ENCODE measurements around the gene SP6.
A peak's percentile ranks its signal among the peaks of the same experiment; 100 is the strongest.

The SP6 gene

DNA sequence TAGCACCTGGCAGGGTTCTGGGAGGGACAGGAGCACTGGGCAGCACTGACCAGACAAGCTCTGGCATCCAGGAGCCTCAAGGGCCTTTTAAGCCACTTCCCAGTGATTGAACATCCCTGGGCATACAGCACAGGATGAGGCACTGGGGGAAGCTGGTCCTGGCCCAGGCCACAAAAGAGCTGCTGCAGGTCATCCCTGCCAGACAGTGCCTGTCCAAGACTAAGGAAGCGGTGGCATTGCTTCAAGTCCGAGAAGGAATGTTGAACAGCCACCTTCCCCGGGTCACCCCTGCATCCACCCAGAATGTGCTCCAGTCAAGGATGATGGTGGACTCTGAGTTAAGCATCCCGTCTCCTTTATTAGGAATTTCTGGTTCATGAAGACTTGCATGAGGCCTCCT is 28.2 kb downstream of the SP6 start:
- TF ChIP-seq, protein P1, sequence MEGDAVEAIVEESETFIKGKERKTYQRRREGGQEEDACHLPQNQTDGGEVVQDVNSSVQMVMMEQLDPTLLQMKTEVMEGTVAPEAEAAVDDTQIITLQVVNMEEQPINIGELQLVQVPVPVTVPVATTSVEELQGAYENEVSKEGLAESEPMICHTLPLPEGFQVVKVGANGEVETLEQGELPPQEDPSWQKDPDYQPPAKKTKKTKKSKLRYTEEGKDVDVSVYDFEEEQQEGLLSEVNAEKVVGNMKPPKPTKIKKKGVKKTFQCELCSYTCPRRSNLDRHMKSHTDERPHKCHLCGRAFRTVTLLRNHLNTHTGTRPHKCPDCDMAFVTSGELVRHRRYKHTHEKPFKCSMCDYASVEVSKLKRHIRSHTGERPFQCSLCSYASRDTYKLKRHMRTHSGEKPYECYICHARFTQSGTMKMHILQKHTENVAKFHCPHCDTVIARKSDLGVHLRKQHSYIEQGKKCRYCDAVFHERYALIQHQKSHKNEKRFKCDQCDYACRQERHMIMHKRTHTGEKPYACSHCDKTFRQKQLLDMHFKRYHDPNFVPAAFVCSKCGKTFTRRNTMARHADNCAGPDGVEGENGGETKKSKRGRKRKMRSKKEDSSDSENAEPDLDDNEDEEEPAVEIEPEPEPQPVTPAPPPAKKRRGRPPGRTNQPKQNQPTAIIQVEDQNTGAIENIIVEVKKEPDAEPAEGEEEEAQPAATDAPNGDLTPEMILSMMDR (IDR thresholded peaks at IDR 0.05; ENCODE audit: control insufficient read depth, extremely low read depth, insufficient read depth) = no peak
- no peak overlapping the region for H3K4me3 ChIP-seq (ENCODE audit: low read depth, low read length)
- no peak for DNase-seq (ENCODE audit: low read depth)

DNA sequence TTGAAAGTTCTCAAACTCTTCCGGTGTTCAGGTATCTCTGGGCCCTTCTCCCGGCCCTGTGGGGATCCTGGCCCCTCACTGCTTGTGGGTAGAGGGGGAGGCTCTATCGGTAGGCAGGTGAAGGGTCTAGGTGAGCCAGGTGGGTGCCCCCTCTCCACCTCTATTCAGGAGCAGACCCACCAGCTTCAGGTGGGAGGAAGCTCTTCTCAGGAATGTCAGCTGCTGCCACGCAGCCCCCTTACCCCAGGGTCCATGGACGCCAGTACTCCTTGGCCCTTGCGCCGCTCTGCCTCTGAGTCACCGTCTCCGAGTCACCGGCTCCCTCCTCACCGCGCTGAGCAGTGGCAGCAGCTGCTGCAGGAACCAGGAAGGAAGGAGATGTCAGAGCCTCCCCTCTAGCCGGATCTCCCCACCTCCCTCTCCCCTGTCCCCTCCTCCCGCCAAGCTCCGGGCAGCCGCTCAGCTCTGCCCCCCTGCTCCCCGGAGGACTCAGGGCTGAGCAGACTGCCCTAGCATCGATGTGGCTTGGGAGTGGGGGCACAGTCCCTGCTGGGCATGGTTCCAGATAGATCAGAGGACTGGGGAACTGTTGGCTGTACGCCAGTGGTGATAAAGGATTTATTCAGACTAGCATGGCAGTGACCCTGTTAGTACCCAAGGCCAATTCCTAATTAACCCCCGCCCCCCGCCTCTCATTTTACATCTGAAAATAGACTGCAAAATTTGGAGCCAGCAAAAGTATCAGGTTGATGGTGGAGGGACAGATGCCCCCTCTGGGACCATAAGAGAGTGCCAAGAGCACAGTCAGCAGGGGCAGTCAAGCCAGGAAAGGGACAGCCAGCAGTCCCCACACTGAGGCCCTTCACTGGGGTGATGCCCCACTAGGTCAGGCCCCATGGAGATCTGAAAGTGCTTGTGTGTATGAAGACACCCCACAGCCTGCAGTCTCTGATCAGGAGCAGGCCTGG is 29.3 kb downstream of the SP6 start, which contains the start of gene OSBPL7:
OSBPL7 (minus strand) TSS at position 371 of the 968 bp plus-strand sequence. CDS start 1,516 bp downstream, outside the sequence.
- no peak for DNase-seq (ENCODE audit: low read depth)
- TF ChIP-seq, protein P1 (IDR thresholded peaks at IDR 0.05; ENCODE audit: control insufficient read depth, extremely low read depth, insufficient read depth) = peak; percentile 13; the same call in 1 of the 2 replicates
- peak within 1 kb of the TSS; percentile 40 for H3K4me3 ChIP-seq (ENCODE audit: low read depth, low read length)

DNA sequence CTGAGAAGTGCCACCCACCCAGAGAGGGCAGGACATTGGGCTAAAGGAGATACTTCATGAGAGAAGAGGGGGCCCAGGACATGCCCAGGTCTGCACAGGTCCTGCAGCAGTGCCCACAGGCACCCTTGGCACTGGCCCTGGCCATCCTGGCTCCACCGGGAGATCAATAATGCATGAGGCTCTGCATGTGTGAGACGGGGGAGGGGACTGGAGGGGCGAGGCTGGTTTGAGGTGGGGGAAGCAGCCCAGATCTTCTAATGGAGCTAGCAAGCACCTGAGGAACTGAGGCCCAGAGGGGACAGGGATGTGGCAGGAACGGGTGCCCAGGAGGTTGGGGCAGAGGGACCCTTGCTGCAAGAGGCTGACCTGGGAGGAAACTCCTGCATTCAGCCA is 29.9 kb downstream of the SP6 start:
- peak overlapping the region; percentile 40 for H3K4me3 ChIP-seq (ENCODE audit: low read depth, low read length)
- DNase-seq (ENCODE audit: low read depth) = no peak
- TF ChIP-seq, protein P1 (IDR thresholded peaks at IDR 0.05; ENCODE audit: control insufficient read depth, extremely low read depth, insufficient read depth) = no peak

DNA sequence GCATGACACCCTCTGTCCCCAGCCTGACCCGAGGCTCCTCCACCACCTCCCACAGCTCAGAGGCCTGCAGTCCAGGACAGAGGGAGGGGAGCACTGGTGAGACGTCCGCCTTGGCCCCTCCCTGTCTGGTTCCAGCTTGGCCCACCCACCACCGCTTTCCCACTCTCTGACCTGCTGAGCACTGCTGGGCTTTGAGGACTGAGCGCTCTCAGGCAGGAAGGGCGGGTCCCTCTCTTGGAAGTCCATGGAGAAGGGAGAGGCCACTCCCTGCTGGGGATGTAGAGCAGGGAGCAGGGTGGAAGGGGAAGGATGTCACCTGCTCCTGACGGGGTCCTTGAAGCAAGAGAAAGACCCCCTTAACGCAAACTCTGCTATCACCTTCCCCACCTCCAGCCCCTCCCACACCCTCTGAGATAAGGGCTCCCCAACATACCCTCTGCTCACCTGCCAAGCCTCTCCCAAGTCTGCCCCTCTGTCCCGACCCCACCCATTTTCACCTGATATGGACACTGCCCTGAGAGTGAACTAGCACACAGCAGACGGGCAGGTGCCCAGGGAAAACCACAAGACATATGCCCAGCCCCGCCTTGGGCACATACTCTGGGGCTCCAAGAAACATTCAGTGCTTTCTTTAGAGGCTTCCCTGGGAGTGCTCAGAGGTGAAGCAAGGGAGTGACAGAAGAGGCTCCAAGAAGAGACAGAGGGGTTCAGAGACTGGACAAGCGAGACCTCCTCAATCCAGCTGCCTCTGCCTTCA is 30.8 kb downstream of the SP6 start:
- DNase-seq (ENCODE audit: low read depth) = no peak

DNA sequence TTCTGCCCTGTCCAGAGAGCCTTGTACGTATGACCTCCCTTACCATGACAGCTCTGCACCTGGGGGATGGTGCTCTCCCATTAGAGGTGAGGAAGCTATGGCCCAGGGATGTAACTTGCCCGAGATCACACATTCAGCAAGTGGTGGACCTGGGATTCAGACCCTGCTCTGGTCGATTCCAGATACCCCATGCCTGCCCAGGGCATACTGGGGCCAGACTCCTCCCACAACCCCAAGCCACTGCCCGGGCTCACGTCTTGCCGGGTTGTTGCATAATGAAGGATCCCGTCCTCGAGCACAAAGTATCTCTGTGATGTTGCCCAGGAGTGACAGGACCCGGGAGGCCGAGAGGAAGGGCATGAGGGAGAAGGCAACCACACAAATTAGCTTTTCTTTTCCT is 31.5 kb downstream of the SP6 start:
- no peak for DNase-seq (ENCODE audit: low read depth)
- H3K4me3 ChIP-seq (ENCODE audit: low read depth, low read length) = no peak overlapping the region
- TF ChIP-seq, protein P1 (IDR thresholded peaks at IDR 0.05; ENCODE audit: control insufficient read depth, extremely low read depth, insufficient read depth) = no peak

More for the DNA sequence above, 30.8 kb downstream of the SP6 start:
- no peak overlapping the region for H3K4me3 ChIP-seq (ENCODE audit: low read depth, low read length)
- TF ChIP-seq, protein P1 (IDR thresholded peaks at IDR 0.05; ENCODE audit: control insufficient read depth, extremely low read depth, insufficient read depth) = no peak

DNA sequence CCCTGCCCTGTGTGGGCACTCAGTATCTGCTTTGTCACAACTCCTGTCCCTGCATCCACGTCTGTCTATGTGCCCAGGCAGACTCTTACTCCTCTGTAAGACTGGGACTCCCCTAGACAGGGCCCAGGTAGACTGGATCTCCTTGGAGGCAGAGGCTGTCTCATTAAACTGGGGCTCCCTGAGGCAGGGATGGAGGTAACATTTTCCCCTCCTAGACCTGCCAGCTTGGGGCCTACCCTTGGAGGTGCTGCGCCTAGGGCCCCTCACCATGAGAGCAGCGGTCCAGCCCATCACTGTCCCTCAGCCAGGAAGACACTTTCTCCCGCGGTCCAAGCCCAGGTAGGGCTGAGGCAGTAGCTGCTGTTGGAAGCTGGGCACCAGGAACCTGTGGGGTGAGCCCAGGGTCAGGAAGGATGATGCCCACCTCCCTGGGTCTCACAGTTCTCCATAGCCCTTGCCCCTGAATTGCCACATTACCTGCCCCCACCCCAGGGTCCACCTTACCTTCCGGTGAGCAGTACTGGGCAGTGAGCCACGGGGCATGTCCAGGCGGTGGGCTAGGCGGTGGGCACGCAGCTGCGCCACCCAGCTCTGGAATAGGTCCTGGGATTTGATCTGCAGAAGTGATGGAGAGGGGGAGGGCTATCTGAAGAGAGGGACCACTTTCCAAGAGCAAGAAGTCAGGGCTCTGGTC is 32.8 kb downstream of the SP6 start:
- no peak overlapping the region for H3K4me3 ChIP-seq (ENCODE audit: low read depth, low read length)
- TF ChIP-seq, protein P1 (IDR thresholded peaks at IDR 0.05; ENCODE audit: control insufficient read depth, extremely low read depth, insufficient read depth) = no peak
- no peak for DNase-seq (ENCODE audit: low read depth)

Data from LNCaP clone FGC (cell line).